Endothelial cell (in vitro differentiated cells): ENCODE data around the gene KCTD19. TPM values are rescaled to one million over a fixed set of nuclear protein-coding genes. Genes with fewer than 3 reads are reported as not detected.

Source experiments
- DNase-seq: peaks from one replicate; pipeline ENCODE4 v3.0.0; 2021; ENCODE audit warnings: low spot score
- H3K27ac Mint-ChIP-seq: one replicate; pipeline ENCODE4 v1.8.0; 2021; ENCODE audit warnings: mixed read lengths, inconsistent platforms; ENCODE audit not compliant: unreplicated experiment
- H3K27me3 Mint-ChIP-seq: one replicate; pipeline ENCODE4 v1.8.0; 2021; ENCODE audit warnings: mild to moderate bottlenecking, moderate library complexity, mixed read lengths, inconsistent platforms; ENCODE audit not compliant: unreplicated experiment
- H3K36me3 Mint-ChIP-seq: one replicate; pipeline ENCODE4 v1.8.0; 2021; ENCODE audit warnings: mild to moderate bottlenecking, low read depth, mixed read lengths, inconsistent platforms; ENCODE audit not compliant: unreplicated experiment
- H3K4me1 Mint-ChIP-seq: one replicate; pipeline ENCODE4 v1.8.0; 2021; ENCODE audit warnings: mild to moderate bottlenecking, mixed read lengths, inconsistent platforms; ENCODE audit not compliant: unreplicated experiment
- H3K4me3 Mint-ChIP-seq: one replicate; pipeline ENCODE4 v1.8.0; 2021; ENCODE audit warnings: mild to moderate bottlenecking, mixed read lengths, inconsistent platforms; ENCODE audit not compliant: unreplicated experiment
- H3K9me3 Mint-ChIP-seq: one replicate; pipeline ENCODE4 v1.8.0; 2021; ENCODE audit warnings: mixed read lengths, inconsistent platforms; ENCODE audit not compliant: unreplicated experiment
- CTCF ChIP-seq: fragments of 200-600 bp; sonication (generic); IDR thresholded peaks from one replicate; pipeline ENCODE4 v1.5.0; 2021; ENCODE audit warnings: antibody characterized with exemption; ENCODE audit not compliant: unreplicated experiment
- total RNA-seq: library from RNA; stranded (reverse); fragmentation: NEBNext Ultra II Directional; extraction: Animal tissue kit (Norgen Biotek cat#: 25700); gene quantifications from one replicate; pipeline ENCODE4 v1.2.1, GENCODE V29; 2021; ENCODE audit not compliant: unreplicated experiment

The KCTD19 gene
- total RNA-seq, 1 donor from 2014 or later, result 2.0 TPM

DNA sequence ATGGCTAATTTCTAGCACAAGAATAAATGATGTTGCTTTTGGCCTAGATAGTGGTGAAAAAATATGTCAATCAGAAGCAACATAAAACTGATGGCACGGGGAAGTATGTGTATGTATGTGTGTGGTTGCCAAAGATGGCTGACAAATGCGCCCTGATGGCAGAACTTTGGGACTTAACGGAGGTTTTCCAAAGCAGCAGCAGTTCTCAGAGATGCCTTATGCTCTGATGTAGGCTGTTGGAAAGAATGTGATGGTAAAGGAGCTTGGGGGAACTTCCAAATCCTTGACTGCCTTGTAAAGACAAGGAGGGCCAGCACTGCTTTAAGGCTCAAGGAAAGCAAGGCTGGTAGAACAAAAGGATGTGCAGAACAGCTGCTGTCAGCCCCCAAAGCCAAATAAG lies 16.0 kb downstream of the KCTD19 start:
- no peak for TF ChIP-seq CTCF
- H3K4me3 Mint-ChIP-seq, result no peak overlapping the region
- no peak overlapping the region for H3K27ac Mint-ChIP-seq
- no peak for DNase-seq
- H3K27me3 Mint-ChIP-seq, result peaks cover 8% of the 10 kb centered on the region
- no peaks in the 10 kb centered on the region for H3K36me3 Mint-ChIP-seq
- H3K9me3 Mint-ChIP-seq, result no peaks in the 10 kb centered on the region
- peaks cover 26% of the 10 kb centered on the region for H3K4me1 Mint-ChIP-seq

DNA sequence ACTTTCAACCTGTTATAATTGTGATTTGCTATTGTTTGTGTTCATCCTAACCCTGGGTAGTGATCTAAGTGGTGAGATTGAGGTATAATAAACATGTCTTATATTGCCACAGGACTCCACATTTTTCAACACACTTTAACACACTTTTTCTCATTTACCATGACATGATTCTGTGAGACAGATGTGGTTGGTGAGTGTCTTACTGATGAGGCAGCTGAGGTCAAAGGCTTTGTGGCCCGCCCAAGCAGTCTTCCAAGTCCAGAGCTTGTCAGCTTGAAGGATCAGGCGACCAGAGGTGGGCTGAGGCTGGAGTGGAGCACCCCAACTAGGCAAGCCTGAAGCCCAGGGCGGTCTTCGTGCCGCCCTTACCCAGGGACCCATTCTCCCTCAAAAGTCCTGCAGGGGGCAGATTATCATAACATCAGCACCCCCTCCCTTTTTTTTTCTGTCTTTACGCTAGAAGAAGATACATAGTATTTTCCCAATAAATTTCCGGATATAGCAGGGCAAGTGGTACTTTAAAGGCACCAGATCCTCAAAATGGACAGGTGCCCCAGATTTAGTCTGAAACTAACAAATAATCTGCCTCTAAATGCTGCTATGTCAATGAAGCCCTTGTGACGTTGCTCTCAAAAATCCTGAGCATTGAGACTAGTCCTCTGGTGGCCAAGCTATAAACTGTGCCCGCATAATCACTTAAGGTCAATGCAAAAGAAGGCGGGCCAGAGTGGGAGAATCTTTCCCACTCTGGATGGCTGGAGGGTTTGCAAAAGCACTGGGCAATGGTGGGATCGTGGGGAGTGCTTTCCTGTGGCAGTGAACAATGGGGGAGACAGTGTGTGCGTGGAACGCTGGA lies 21.1 kb downstream of the KCTD19 start:
- Mint-ChIP-seq H3K36me3 (no peaks in the 10 kb centered on the region), H3K9me3 (no peaks in the 10 kb centered on the region), H3K27me3 (peaks cover 3% of the 10 kb centered on the region), H3K4me1 (peaks cover 5% of the 10 kb centered on the region), H3K27ac (no peak overlapping the region), H3K4me3 (no peak overlapping the region)
- DNase-seq, result no peak
- TF ChIP-seq CTCF, result no peak

GRCh38 chr16:67304020-67304419 lies 22.5 kb downstream of the KCTD19 start:
- Mint-ChIP-seq H3K27me3 (peaks cover 1% of the 10 kb centered on the region), H3K4me1 (peaks cover 5% of the 10 kb centered on the region), H3K4me3 (no peak overlapping the region), H3K9me3 (no peaks in the 10 kb centered on the region), H3K27ac (no peak overlapping the region), H3K36me3 (no peaks in the 10 kb centered on the region)
- DNase-seq, result no peak
- no peak for TF ChIP-seq CTCF

- DNase-seq, result no peak
- Mint-ChIP-seq H3K36me3 (no peaks in the 10 kb centered on the region), H3K27ac (no peak overlapping the region), H3K9me3 (no peaks in the 10 kb centered on the region), H3K4me1 (peaks cover 2% of the 10 kb centered on the region), H3K4me3 (no peak overlapping the region), H3K27me3 (peaks cover 1% of the 10 kb centered on the region)
- TF ChIP-seq CTCF, result no peak
Observed at GRCh38 chr16:67302970-67303369, 23.6 kb downstream of the KCTD19 start.

DNA sequence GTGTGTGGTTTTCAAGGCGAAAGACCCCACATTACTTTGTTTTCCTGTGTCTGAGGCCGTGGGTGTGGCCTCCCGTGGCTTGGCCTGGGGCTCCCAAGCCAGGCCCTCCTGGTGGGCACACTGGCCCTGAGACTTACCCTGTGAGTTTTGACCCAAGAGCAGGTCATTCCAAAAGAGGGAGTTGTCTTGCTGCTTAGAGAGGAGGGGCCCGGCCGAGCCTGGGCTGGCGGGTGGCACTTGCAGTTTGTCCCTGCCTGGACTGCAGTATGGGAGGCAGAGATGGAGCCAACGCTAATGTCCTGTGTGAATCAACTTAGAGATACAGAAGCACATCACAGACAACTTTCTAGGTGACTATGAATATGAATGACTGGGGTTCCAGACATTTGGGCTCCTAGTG lies 24.5 kb downstream of the KCTD19 start:
- Mint-ChIP-seq H3K27me3 (peaks cover 1% of the 10 kb centered on the region), H3K36me3 (no peaks in the 10 kb centered on the region), H3K4me1 (no peaks in the 10 kb centered on the region), H3K9me3 (no peaks in the 10 kb centered on the region), H3K4me3 (no peak overlapping the region), H3K27ac (no peak overlapping the region)
- TF ChIP-seq CTCF, result no peak
- no peak for DNase-seq
